LoVo (cell line): ENCODE results near the gene ABO.
"Not testable (repeated sequence)": the region's sequence is repeated elsewhere in the genome, so short reads cannot be mapped to it uniquely, and the experiment has no call there.

Source experiments
- DNase-seq: peaks from one replicate; pipeline ENCODE4 v3.0.0-alpha.2; 2016; ENCODE audit warnings: low spot score

ABO gene

DNA sequence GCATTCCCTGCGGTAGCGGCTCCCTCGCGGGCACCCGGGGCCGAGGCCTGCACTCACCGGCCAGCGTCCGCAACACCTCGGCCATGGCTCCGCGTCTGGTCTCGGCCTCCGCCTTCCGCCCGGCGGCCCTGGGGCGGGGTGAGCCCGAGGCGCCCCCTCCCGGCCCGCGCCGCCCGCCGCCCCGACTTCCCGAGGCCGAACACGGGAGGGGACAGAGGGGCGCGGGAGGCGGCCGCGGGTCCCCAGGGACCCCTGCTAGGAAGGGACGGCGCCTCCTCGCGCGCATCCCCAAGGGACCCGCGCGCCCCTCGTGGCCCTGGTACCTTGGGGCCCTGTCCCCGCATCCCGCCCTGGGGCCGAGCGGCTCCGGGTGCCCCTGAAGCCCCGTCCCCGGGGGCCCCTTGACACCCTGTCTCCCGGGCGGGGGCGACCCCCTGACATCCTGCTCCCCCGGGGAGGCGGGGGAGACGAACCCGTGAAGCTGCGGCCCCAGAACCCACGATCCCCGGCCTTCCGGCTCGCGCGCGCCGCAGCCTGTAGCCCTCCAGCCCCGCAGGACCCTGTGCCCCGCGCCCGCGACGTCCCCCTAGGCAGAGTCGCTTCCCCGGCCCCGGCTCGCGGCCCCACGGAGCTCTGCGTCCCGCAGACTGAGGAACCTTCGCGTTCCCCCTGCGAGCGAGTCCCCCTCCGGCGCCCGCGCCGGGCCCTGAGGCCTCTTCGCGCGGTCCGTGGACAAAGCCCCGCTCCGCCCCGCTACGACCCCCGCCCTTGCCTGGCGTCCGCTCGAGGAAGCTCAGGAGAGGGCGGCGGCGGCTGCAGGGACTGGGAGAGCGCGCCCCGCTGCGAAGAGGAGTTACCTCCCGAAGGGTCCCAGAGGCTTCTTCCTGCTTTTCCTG is at the start of gene ABO:
Gene ABO (minus strand): TSS at position 97 of the 896 bp plus-strand sequence.
- peak; percentile 54 for DNase-seq

- no peak for DNase-seq
Observed at GRCh38 chr9:133323991-133324703, 49.1 kb upstream of the ABO start.

GRCh38 chr9:133323211-133323610 is 48.2 kb upstream of the ABO start:
- no peak for DNase-seq

- no peak for DNase-seq
Observed at GRCh38 chr9:133322701-133323100, 47.7 kb upstream of the ABO start.

- DNase-seq, result no peak
Observed at GRCh38 chr9:133321411-133321935, 46.5 kb upstream of the ABO start.

GRCh38 chr9:133320421-133320881 is 45.5 kb upstream of the ABO start:
- no peak for DNase-seq

GRCh38 chr9:133317551-133317950 is 42.5 kb upstream of the ABO start:
- not testable (repeated sequence) for DNase-seq

- DNase-seq, result no peak
Observed at GRCh38 chr9:133315997-133316396, 41.0 kb upstream of the ABO start.

- no peak for DNase-seq
Observed at GRCh38 chr9:133309608-133310007, 34.6 kb upstream of the ABO start.

DNA sequence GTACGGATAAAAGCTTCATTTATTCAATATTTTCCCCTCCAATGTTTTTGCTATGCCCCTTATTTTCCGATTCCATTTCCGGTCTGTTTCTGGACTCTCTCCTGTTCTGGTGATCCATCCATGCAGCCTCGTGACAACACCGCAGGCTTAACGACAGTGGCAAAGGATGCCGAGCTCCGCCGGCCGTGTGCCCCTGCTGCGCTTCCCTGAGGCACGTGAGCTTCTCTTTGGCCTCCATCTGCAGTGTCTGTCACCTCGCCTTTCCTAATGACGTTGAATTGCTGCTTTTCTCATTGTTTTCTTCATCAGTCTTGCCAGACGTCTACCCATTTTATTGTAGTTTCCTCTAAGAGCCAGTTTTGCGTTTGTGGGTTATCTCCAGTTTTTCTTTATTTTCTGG is 32.3 kb upstream of the ABO start:
- DNase-seq, result no peak

DNA sequence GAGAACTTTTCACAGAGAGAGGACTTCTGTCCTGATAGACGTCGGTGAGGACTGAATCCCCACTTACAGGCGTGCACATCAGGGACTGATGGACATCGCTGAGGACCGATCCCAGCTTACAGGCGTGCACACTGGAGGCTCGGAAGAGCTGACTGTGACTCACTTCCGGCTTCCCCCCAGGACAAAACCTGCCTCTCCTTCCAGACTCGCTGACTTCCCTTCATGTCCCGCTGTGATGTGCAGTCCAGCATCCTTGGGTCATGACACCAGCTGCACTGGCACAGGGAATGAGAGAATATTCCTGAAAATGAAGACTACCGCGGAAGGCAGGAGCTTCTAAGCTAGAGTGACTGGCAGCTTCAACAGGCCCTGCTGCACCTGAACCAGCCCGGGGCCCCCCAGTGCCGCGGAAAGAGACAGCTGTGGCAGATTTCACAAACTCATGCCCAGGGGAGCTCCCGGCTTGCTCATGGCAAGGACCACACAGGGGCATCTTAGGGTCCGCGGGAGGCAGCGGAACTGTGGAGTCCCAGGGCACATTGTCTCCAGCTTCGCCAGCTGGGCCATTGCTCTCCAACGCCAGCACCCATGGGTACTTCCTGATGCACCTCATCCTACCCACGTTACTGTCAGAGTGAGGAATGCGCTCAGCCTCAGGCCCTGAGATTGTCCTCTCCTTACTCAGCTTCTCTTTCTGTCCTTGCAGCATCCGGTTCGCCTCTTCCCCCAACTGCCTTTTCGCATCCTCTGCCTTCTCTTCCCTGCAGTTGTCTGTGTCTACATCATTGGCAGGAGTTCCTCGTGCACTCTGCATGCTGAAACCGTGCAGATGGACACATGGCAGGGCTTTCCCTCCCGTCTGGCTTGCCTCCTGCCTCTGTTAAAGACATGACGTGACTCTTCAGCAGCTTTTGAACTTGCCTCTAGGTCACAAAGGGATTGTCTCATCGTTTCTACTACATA is 31.5 kb upstream of the ABO start:
- DNase-seq, result no peak

GRCh38 chr9:133305731-133306130 is 30.7 kb upstream of the ABO start:
- no peak for DNase-seq

- no peak for DNase-seq
Observed at GRCh38 chr9:133304477-133305377, 29.7 kb upstream of the ABO start.

- DNase-seq, result no peak
Observed at GRCh38 chr9:133304158-133304470, 29.1 kb upstream of the ABO start.

DNA sequence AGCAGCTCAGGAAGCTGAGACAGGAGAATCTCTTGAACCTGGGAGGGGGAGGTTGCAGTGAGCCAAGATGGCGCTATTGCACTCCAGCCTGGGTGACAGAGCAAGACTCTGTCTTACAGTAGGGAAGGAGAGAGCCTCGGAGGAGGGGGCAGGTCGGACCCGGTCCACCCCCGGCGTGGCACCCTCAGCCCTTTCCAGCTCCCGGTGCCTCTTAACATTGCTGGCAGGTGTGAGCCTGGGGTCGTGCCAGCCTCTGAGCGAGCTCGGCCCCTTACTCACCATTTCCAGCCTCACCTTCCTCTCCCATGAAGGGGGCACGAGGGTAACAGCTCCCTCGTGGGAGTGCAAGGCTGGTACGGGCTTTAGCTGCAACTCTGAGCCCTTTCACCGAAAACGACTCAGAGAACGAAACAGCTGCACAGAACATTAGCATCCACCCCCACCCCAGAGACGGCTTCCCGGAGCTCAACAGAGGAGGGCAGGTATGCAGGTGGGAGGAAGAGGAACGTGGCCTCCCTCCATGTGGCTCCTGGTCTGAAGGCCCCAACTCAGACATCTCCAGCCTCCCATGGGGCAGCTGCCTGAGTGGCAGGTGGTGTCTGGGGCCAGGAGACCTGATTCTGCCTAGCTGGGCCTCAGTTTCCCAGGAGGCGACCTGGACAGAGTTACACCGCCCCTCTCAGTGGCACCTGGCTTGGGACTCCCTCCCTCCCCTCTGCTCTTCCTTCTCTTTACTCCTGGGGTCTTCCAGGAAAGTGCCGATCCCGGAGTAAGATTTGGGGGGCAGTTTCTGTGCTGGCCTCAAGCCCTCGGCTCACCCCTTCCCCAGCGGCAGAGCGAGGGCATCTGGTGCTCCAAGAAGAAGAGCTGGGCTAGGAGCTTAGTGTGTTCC is 28.5 kb upstream of the ABO start:
- no peak for DNase-seq

DNA sequence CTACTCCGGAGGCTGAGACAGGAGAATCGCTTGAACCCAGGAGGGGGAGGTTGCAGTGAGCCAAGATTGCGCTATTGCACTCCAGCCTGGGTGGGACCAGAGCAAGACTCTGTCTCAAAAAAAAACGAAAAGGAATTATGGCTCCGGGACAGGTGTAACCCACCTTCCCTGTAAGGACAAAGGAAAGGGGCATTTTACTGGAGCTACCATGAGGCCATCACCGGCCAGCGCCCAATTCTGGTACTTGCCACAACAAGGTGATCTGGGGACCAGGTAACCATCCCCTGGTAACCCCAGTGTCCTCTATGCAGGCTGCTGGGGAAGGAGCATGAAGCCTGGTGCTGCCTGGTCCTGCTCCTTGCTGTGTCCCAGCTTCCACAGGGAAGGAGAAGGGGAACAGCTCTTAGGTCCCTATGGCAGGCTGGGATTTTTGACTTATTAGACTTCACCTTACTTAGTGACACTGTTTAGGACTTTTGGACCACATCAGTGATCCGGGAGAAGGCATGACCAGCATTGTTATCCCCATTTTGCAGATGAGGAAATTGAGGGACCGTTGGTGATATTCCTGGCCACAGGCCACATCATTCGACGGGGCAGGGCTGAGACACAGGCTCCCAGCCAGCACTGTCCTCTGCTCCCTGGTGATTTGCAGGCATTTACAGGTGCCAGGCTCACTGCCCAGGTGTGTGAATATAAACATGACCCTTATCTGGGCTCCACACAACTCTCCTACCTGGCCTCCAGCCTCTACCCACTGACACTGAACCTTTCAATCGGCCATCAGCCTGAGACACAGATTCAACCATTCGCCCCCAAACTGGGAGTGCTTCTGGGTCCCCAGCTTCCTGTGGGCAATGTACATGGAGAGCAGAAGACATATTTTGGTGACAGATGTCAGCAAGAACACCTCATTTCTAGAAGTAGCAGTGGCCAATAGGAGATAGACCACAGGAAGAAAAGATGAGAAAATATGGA is 26.5 kb upstream of the ABO start:
- no peak for DNase-seq

DNA sequence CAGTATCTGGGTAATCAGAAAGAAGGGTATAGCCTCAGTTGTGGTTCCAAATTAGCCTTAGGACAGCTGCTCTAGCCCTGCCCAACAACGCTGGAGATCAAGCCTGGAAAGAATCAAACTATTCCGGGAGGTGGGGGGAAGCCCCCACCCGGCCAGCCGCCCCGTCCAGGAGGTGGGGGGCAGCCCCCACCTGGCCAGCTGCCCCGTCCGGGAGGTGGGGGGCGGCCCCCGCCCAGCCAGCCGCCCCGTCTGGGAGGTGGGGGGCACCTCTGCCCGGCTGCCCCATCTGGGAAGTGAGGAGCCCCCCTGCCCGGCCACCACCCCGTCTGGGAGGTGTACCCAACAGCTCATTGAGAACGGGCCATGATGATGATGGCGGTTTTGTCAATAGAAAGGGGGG is 25.0 kb upstream of the ABO start:
- not testable (repeated sequence) for DNase-seq

- no peak for DNase-seq
Observed at GRCh38 chr9:133294257-133294656, 19.3 kb upstream of the ABO start.
